Sigmoid colon (tissue), 4 donors: Measurements from ENCODE around the gene GADD45B.

ENCODE experiments used
- EP300 ChIP-seq, 4 donors: sonication (generic); formaldehyde crosslinking; IDR thresholded peaks; one replicate each; pipeline ENCODE4 v1.6.1; 2017; ENCODE audit warnings: antibody characterized with exemption in 4 of 4
- POLR2A ChIP-seq, 2 donors: fragments of 450-650 bp; IDR thresholded peaks; one replicate each; pipeline ENCODE4 v1.6.1; 2016; ENCODE audit warnings: antibody characterized with exemption in 2 of 2, mild to moderate bottlenecking in 2 of 2, moderate library complexity in 2 of 2
- TF ChIP-seq, protein P1 (sequence below), 4 experiments: fragments of 450-650 bp in 3 of 4; fragments of 200-600 bp in 1 of 4; IDR thresholded peaks; one replicate each; pipeline ENCODE4 v1.5.1; 2016 to 2019; ENCODE audit warnings: antibody characterized with exemption in 4 of 4, mild to moderate bottlenecking in 3 of 4, moderate library complexity in 2 of 4

GRCh38 chr19:2474232-2475017 lies 1.5 kb upstream of the GADD45B start:
- TF ChIP-seq, protein P1, sequence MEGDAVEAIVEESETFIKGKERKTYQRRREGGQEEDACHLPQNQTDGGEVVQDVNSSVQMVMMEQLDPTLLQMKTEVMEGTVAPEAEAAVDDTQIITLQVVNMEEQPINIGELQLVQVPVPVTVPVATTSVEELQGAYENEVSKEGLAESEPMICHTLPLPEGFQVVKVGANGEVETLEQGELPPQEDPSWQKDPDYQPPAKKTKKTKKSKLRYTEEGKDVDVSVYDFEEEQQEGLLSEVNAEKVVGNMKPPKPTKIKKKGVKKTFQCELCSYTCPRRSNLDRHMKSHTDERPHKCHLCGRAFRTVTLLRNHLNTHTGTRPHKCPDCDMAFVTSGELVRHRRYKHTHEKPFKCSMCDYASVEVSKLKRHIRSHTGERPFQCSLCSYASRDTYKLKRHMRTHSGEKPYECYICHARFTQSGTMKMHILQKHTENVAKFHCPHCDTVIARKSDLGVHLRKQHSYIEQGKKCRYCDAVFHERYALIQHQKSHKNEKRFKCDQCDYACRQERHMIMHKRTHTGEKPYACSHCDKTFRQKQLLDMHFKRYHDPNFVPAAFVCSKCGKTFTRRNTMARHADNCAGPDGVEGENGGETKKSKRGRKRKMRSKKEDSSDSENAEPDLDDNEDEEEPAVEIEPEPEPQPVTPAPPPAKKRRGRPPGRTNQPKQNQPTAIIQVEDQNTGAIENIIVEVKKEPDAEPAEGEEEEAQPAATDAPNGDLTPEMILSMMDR (IDR thresholded peaks at IDR 0.05): peak; percentile 94 to 100 (median 98)
- no peak for TF ChIP-seq POLR2A (IDR thresholded peaks at IDR 0.05)
- peak in 2 of 4 donors; percentile 8 to 20 for TF ChIP-seq EP300 (IDR thresholded peaks at IDR 0.05)
